MM.1S (cell line): ENCODE measurements around the gene DAAM1.

ENCODE experiments used
- DNase-seq: peaks from one replicate; pipeline ENCODE4 v3.0.0-alpha.2; 2015
- H2AFZ ChIP-seq: fragments of 300-600 bp; sonication (generic); 2 replicates; pipeline ENCODE4 v1.6.0; 2016; ENCODE audit warnings: antibody characterized with exemption, low read length
- H3F3A ChIP-seq: fragments of 300-600 bp; sonication (generic); 2 replicates; pipeline ENCODE4 v1.6.1; 2016; ENCODE audit warnings: mild to moderate bottlenecking, antibody characterized with exemption, low read length, moderate library complexity, mixed read lengths; ENCODE audit not compliant: insufficient read depth
- H3K27ac ChIP-seq: fragments of 300-600 bp; sonication (generic); 2 replicates; pipeline ENCODE4 v1.5.1; 2016; ENCODE audit warnings: mild to moderate bottlenecking, low read length
- H3K27me3 ChIP-seq: fragments of 300-600 bp; sonication (generic); replicated peaks from 2 replicates; pipeline ENCODE4 v1.6.0; 2016; ENCODE audit warnings: low read length; ENCODE audit not compliant: insufficient read depth
- H3K36me3 ChIP-seq: fragments of 300-600 bp; sonication (generic); replicated peaks from 2 replicates; pipeline ENCODE4 v1.6.1; 2016; ENCODE audit warnings: mild to moderate bottlenecking, low read length, mixed read lengths; ENCODE audit not compliant: insufficient read depth
- H3K4me1 ChIP-seq: fragments of 300-600 bp; sonication (generic); 2 replicates; pipeline ENCODE4 v1.6.1; 2016; ENCODE audit warnings: low read length, mixed read lengths
- H3K4me2 ChIP-seq: fragments of 300-600 bp; sonication (generic); 2 replicates; pipeline ENCODE4 v1.6.0; 2016; ENCODE audit warnings: low read depth, low read length
- H3K4me3 ChIP-seq: fragments of 300-600 bp; sonication (generic); 2 replicates; pipeline ENCODE4 v1.5.1; 2016; ENCODE audit warnings: low read length, mixed read lengths
- H3K79me2 ChIP-seq: fragments of 300-600 bp; sonication (generic); 2 replicates; pipeline ENCODE4 v1.6.1; 2016; ENCODE audit warnings: mixed run types, low read length, mixed read lengths
- H3K9ac ChIP-seq: fragments of 300-600 bp; sonication (generic); 2 replicates; pipeline ENCODE4 v1.6.1; 2016; ENCODE audit warnings: low read length, mixed read lengths
- H3K9me2 ChIP-seq: fragments of 300-600 bp; sonication (generic); replicated peaks from 2 replicates; pipeline ENCODE4 v1.6.1; 2016; ENCODE audit warnings: mild to moderate bottlenecking, low read length, mixed read lengths; ENCODE audit not compliant: insufficient read depth
- H3K9me3 ChIP-seq: fragments of 300-600 bp; sonication (generic); replicated peaks from 2 replicates; pipeline ENCODE4 v1.6.1; 2016; ENCODE audit warnings: mild to moderate bottlenecking, low read length, mixed read lengths; ENCODE audit not compliant: insufficient read depth
- H4K20me1 ChIP-seq: fragments of 300-600 bp; sonication (generic); 2 replicates; pipeline ENCODE4 v1.6.1; 2016; ENCODE audit warnings: mild to moderate bottlenecking, low read length, moderate library complexity, mixed read lengths; ENCODE audit not compliant: insufficient read depth
- EZH2 ChIP-seq: fragments of 300-600 bp; sonication (generic); optimal IDR thresholded peaks from 2 replicates; pipeline ENCODE3; 2017; ENCODE audit warnings: low read depth, mild to moderate bottlenecking, antibody characterized with exemption, low read length, mixed read lengths
- EZH2phosphoT487 ChIP-seq: fragments of 300-600 bp; sonication (generic); IDR thresholded peaks from 2 replicates; pipeline ENCODE4 v1.6.1; 2018; ENCODE audit warnings: antibody characterized with exemption, low read length
- TF ChIP-seq, protein P1 (sequence below): fragments of 300-600 bp; sonication (generic); IDR thresholded peaks from 2 replicates; pipeline ENCODE4 v1.5.1; 2016; ENCODE audit warnings: antibody characterized with exemption, low read length, mixed read lengths

DAAM1 gene

DNA sequence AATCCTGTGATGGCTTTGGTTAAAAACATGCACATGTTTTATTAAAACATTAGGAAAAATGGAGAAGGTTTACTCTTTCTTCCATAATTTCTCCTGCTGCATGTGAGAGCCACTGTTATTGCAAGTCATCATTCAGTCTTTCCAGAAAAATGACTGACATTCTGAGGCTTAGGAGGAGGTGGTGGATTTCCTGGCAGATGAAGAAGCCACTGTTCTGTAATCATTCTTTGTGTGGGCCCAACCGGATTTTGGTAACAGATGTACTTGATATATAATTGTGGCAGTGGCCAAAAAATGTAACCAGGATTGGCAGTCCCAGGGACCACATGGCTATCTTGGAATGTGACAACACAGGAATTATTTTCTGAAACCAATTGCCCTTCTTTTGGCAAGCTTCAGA lies 120.2 kb downstream of the DAAM1 start:
- 0 out of 2 replicates have a peak, but pooled peaks cover 11% of the 10 kb centered on the region for H3K4me1 ChIP-seq
- TF ChIP-seq EZH2phosphoT487 (no peak), EZH2 (no peak)
- TF ChIP-seq, protein P1, sequence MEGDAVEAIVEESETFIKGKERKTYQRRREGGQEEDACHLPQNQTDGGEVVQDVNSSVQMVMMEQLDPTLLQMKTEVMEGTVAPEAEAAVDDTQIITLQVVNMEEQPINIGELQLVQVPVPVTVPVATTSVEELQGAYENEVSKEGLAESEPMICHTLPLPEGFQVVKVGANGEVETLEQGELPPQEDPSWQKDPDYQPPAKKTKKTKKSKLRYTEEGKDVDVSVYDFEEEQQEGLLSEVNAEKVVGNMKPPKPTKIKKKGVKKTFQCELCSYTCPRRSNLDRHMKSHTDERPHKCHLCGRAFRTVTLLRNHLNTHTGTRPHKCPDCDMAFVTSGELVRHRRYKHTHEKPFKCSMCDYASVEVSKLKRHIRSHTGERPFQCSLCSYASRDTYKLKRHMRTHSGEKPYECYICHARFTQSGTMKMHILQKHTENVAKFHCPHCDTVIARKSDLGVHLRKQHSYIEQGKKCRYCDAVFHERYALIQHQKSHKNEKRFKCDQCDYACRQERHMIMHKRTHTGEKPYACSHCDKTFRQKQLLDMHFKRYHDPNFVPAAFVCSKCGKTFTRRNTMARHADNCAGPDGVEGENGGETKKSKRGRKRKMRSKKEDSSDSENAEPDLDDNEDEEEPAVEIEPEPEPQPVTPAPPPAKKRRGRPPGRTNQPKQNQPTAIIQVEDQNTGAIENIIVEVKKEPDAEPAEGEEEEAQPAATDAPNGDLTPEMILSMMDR: no peak
- H2AFZ ChIP-seq: no peak overlapping the region
- H3K4me3 ChIP-seq: no peak overlapping the region
- H3K4me2 ChIP-seq: no peak overlapping the region
- H3K79me2 ChIP-seq: no peaks in the 10 kb centered on the region
- H3K9ac ChIP-seq: no peak overlapping the region
- no peaks in the 10 kb centered on the region for H3K9me3 ChIP-seq
- H4K20me1 ChIP-seq: no peaks in the 10 kb centered on the region
- no peaks in the 10 kb centered on the region for H3K27me3 ChIP-seq
- no peak overlapping the region for H3K27ac ChIP-seq
- H3K36me3 ChIP-seq: no peaks in the 10 kb centered on the region
- DNase-seq: no peak
- no peaks in the 10 kb centered on the region for H3F3A ChIP-seq
- no peaks in the 10 kb centered on the region for H3K9me2 ChIP-seq

- no peak for TF ChIP-seq EZH2phosphoT487
- TF ChIP-seq EZH2: no peak
- TF ChIP-seq, protein P1: no peak
- Histone ChIP-seq H3K79me2 (no peaks in the 10 kb centered on the region), H3K4me2 (no peak overlapping the region), H3K4me3 (no peak overlapping the region), H3K9ac (no peak overlapping the region), H3K27ac (no peak overlapping the region), H3K36me3 (no peaks in the 10 kb centered on the region), H3K9me3 (no peaks in the 10 kb centered on the region), H3K27me3 (no peaks in the 10 kb centered on the region), H2AFZ (no peak overlapping the region), H3K9me2 (no peaks in the 10 kb centered on the region), H4K20me1 (no peaks in the 10 kb centered on the region), H3K4me1 (0 out of 2 replicates have a peak, but pooled peaks cover 12% of the 10 kb centered on the region), H3F3A (no peaks in the 10 kb centered on the region)
- DNase-seq: no peak
These were observed 120.9 kb downstream of the DAAM1 start for GRCh38 chr14:59309291-59309900.

GRCh38 chr14:59310633-59311032 lies 122.2 kb downstream of the DAAM1 start:
- no peak overlapping the region for H3K27ac ChIP-seq
- H3K9ac ChIP-seq: no peak overlapping the region
- no peak overlapping the region for H3K4me2 ChIP-seq

More at GRCh38 chr14:59310633-59311032, 122.2 kb downstream of the DAAM1 start:
- Histone ChIP-seq H3K4me3 (no peak overlapping the region), H3K9me2 (no peaks in the 10 kb centered on the region), H3K4me1 (0 out of 2 replicates have a peak, but pooled peaks cover 12% of the 10 kb centered on the region), H3K79me2 (no peaks in the 10 kb centered on the region), H3K9me3 (no peaks in the 10 kb centered on the region), H3K27me3 (no peaks in the 10 kb centered on the region), H3F3A (no peaks in the 10 kb centered on the region), H4K20me1 (no peaks in the 10 kb centered on the region), H2AFZ (no peak overlapping the region), H3K36me3 (no peaks in the 10 kb centered on the region)
- no peak for DNase-seq
- TF ChIP-seq, protein P1: no peak
- TF ChIP-seq EZH2 (no peak), EZH2phosphoT487 (no peak)
